Vagina (tissue), 2 donors: Measurements from ENCODE around the gene SLC37A1. TPM values are rescaled to one million over a fixed set of nuclear protein-coding genes. Genes with fewer than 3 reads are reported as not detected.
"Not testable (repeated sequence)": the region's sequence is repeated elsewhere in the genome, so short reads cannot be mapped to it uniquely, and the experiment has no call there.

Experiments
- DNase-seq, 2 donors: peaks; one replicate each; pipeline ENCODE4 v3.0.0-alpha.2; 2017; ENCODE audit errors: extremely low spot score in 2 of 2
- H3K27ac ChIP-seq: fragments of 200-600 bp; sonication (generic); one replicate; pipeline ENCODE4 v1.5.1; 2019
- H3K27me3 ChIP-seq: fragments of 200-600 bp; sonication (generic); one replicate; pipeline ENCODE4 v1.5.1; 2019
- H3K36me3 ChIP-seq, 2 donors: fragments of 200-600 bp; sonication (generic); one replicate each; pipeline ENCODE4 v1.5.1; 2017 to 2019
- H3K4me1 ChIP-seq: fragments of 200-600 bp; sonication (generic); one replicate; pipeline ENCODE4 v1.5.1; 2019
- H3K4me3 ChIP-seq, 2 donors: fragments of 200-600 bp; sonication (generic); 1 replicate in 1 of 2; 2 replicates in 1 of 2; pipeline ENCODE4 v1.5.1; 2016 to 2019
- H3K9me3 ChIP-seq: fragments of 200-600 bp; sonication (generic); one replicate; pipeline ENCODE4 v1.5.1; 2019
- POLR2A ChIP-seq, 2 donors: fragments of 450-650 bp; IDR thresholded peaks; one replicate each; pipeline ENCODE4 v1.6.1; 2017; ENCODE audit warnings: antibody characterized with exemption in 2 of 2, mild to moderate bottlenecking in 2 of 2, moderate library complexity in 2 of 2
- POLR2AphosphoS5 ChIP-seq, 2 donors: sonication (generic); formaldehyde crosslinking; IDR thresholded peaks; one replicate each; pipeline ENCODE4 v1.9.0; 2017; ENCODE audit warnings: antibody characterized with exemption in 2 of 2, mild to moderate bottlenecking in 2 of 2, low read depth in 1 of 2; ENCODE audit not compliant: insufficient read depth in 1 of 2
- intact Hi-C: fragments of 100-400 bp; cut with DNase I; formaldehyde crosslinking; loops from one replicate; pipeline ENCODE4 v1.15.1; 2023
- total RNA-seq: library from RNA; depleted of rRNA; stranded (reverse); fragments of >200 nt; gene quantifications from one replicate; pipeline ENCODE4 v1.2.3, GENCODE V29; 2016
- TF ChIP-seq, protein P1 (sequence below), 3 experiments: fragments of 450-650 bp in 2 of 3; fragments of 200-600 bp in 1 of 3; sonication (generic) in 1 of 3; IDR thresholded peaks; one replicate each; pipeline ENCODE4 v1.5.1; 2017 to 2019; ENCODE audit warnings: antibody characterized with exemption in 3 of 3, mild to moderate bottlenecking in 2 of 3, moderate library complexity in 2 of 3

The SLC37A1 gene
- total RNA-seq, 1 donor from 2014 or later, result 11.8 TPM

DNA sequence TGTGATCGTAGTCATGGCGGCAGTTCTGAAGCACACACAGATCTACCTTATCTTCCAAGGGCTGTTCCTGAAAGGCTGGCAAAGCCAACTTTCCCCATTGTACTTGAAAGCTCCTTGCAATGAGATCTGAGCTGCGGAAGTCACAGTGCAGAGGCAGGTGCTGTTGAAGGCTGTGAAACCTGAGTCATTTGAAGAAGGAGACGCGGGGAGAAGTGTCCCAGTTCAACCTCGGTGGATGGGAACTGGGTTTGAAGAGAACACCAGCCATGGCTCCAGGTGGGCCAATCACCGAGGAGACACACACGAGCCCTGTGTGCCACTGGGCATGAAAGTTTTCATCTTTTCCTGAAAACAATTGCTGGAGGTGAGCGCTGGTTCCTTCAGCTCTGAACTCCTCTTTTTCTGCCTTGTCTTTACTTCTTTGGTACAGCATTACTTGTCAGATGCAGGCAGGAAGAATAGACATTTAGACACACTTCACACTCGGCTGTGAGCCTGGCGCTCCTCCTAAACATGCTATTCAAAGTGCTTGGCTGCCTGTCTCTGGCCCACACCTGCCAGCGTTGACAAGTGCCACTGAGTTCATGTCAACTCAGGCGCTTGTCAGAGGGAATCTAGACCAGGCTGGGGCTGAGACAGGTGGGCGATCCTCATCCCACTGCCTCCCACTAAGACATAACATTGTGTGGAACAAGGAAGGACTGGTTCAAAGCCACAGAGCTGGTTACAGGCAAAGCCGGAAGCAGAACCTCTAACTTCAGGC lies 114.1 kb downstream of the SLC37A1 start:
- H3K27me3 ChIP-seq, result no peaks in the 10 kb centered on the region
- no peaks in the 10 kb centered on the region for H3K4me1 ChIP-seq
- intact Hi-C loops, result no loop called here
- TF ChIP-seq POLR2AphosphoS5 (IDR thresholded peaks at IDR 0.05; ENCODE audit: insufficient read depth in 1 of 2, low read depth in 1 of 2) (no peak), POLR2A (IDR thresholded peaks at IDR 0.05) (no peak)
- TF ChIP-seq, protein P1, sequence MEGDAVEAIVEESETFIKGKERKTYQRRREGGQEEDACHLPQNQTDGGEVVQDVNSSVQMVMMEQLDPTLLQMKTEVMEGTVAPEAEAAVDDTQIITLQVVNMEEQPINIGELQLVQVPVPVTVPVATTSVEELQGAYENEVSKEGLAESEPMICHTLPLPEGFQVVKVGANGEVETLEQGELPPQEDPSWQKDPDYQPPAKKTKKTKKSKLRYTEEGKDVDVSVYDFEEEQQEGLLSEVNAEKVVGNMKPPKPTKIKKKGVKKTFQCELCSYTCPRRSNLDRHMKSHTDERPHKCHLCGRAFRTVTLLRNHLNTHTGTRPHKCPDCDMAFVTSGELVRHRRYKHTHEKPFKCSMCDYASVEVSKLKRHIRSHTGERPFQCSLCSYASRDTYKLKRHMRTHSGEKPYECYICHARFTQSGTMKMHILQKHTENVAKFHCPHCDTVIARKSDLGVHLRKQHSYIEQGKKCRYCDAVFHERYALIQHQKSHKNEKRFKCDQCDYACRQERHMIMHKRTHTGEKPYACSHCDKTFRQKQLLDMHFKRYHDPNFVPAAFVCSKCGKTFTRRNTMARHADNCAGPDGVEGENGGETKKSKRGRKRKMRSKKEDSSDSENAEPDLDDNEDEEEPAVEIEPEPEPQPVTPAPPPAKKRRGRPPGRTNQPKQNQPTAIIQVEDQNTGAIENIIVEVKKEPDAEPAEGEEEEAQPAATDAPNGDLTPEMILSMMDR (IDR thresholded peaks at IDR 0.05), result no peak
- H3K36me3 ChIP-seq, result no peaks in the 10 kb centered on the region
- no peak for DNase-seq
- H3K9me3 ChIP-seq, result no peaks in the 10 kb centered on the region
- H3K4me3 ChIP-seq, result no peak overlapping the region
- H3K27ac ChIP-seq, result no peak overlapping the region

DNA sequence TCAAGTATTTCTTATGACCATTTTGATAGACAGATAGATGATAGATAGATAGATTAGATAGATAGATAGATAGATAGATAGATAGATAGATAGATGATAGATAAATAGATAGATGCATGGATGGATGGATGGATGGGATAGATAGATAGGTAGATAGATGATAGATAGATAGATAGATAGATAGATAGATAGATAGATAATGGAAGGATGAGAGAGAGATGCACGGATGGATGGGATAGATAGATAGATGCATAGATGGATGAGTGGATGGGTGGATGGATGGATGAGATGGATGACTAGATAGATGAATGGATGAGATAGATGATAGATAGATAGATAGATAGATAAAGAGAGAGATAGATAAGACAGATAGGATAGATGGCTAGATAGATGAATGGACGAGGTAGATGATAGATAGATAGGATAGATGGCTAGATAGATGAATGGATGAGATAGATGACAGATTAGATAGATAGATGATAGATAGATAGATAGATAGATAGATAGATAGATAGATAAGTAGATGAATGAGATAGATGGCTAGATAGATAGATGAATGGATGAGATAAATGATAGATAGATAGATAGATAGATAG lies 114.9 kb downstream of the SLC37A1 start:
- H3K27ac ChIP-seq, H3K4me1 ChIP-seq, H3K4me3 ChIP-seq, H3K9me3 ChIP-seq, intact Hi-C loops, H3K36me3 ChIP-seq, H3K27me3 ChIP-seq, DNase-seq: not testable (repeated sequence)

DNA sequence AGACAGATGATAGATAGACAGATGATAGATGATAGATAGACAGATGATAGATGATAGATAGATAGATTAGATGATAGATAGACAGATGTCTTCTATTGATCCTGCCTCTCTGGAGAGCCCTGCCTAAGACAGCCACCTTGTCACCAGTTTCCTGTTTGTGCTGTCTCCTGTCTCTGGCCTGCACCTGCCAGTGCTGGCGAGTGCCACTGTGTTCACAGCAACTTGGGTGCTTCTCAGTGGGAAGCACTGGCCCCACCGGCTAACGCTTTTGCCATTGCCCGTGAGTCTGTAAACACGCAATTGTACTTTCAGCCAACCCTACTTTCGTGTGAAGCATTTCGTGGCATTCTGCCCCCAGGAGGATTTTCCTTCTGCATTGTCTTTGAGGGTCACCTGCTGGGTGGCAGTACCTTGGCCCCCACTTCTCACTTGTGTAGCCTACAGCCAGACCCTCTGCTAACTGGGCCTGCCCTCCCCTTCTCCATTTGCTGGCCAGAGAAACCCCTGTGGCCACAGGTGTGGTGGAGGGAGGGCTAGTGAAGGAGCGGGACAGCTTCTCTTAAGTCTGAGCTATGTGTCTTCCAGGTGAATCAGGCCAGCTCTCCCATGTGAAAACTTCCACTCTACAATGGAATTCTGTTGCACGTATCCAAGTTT lies 116.4 kb downstream of the SLC37A1 start:
- Histone ChIP-seq H3K9me3 (no peaks in the 10 kb centered on the region), H3K36me3 (no peaks in the 10 kb centered on the region), H3K4me1 (no peaks in the 10 kb centered on the region), H3K27me3 (no peaks in the 10 kb centered on the region), H3K27ac (no peak overlapping the region), H3K4me3 (no peak overlapping the region)
- intact Hi-C loops, result no loop called here
- DNase-seq, result no peak
- no peak for TF ChIP-seq POLR2AphosphoS5 (IDR thresholded peaks at IDR 0.05; ENCODE audit: insufficient read depth in 1 of 2, low read depth in 1 of 2)
- TF ChIP-seq, protein P1 (IDR thresholded peaks at IDR 0.05), result no peak
- no peak for TF ChIP-seq POLR2A (IDR thresholded peaks at IDR 0.05)

DNA sequence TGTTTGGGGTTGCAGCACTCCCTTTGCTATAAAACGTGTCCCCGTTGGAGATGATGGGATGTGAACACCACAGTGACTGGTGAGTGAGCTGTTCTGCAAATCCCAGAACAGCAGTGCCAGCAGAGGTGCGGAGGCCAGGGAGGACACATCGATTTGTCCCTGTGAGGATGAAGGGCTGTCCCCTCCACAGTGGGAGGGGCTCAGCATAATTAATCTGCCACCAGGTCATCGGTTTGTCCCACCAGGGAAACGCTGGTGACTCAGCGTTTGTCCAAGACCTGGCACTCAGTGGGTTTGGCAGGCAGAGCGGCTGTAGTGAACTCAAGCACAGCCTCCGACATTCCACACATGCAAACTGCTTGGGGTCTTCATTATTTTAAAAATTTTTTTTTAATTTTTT lies 117.0 kb downstream of the SLC37A1 start:
- no peaks in the 10 kb centered on the region for H3K27me3 ChIP-seq
- intact Hi-C loops, result no loop called here
- H3K27ac ChIP-seq, result no peak overlapping the region
- H3K9me3 ChIP-seq, result no peaks in the 10 kb centered on the region
- no peaks in the 10 kb centered on the region for H3K4me1 ChIP-seq
- no peaks in the 10 kb centered on the region for H3K36me3 ChIP-seq
- no peak for DNase-seq
- TF ChIP-seq POLR2A (IDR thresholded peaks at IDR 0.05) (no peak), POLR2AphosphoS5 (IDR thresholded peaks at IDR 0.05; ENCODE audit: insufficient read depth in 1 of 2, low read depth in 1 of 2) (no peak)
- TF ChIP-seq, protein P1 (IDR thresholded peaks at IDR 0.05), result no peak
- H3K4me3 ChIP-seq, result no peak overlapping the region

Other genes with a start within 250 kb of the SLC37A1 start
- gene TFF3, start 198.4 kb upstream of the SLC37A1 start, total RNA-seq, result 31.9 TPM
- gene TFF2, start 162.9 kb upstream of the SLC37A1 start, total RNA-seq, result not detected
- not detected for gene TFF1, start 147.3 kb upstream of the SLC37A1 start, total RNA-seq
- 0.25 TPM for gene TMPRSS3, start 117.8 kb upstream of the SLC37A1 start, total RNA-seq
- 6.4 TPM for gene UBASH3A, start 110.0 kb upstream of the SLC37A1 start, total RNA-seq
- not detected for gene RSPH1, start 17.6 kb upstream of the SLC37A1 start, total RNA-seq
- 9.6 TPM for gene PDE9A, start 139.8 kb downstream of the SLC37A1 start, total RNA-seq